ENCODE measurements around the gene NUDT14. TPM values are rescaled to one million over a fixed set of nuclear protein-coding genes. Genes with fewer than 3 reads are reported as not detected.

The NUDT14 gene
- total and polyA plus RNA-seq, 12 donors: 4.1 to 55.8 (median 36.6) TPM

GRCh38 chr14:105223260-105223659 is 42.1 kb upstream of the NUDT14 start:
- peaks cover 0 to 11% of the 10 kb centered on the region in 2 donors for H3K4me1 ChIP-seq (replicated peaks in 1 of 2)
- DNase-seq: no peak
- 90 to 97% (median 95%) methylated on average over 16 of the region's 16 CpGs for WGBS, 4 donors
- no peaks in the 10 kb centered on the region for H3K27me3 ChIP-seq
- no peak overlapping the region for H3K27ac ChIP-seq
- intact Hi-C loops (cut with DNase I): no loop called here
- H3K36me3 ChIP-seq (replicated peaks in 1 of 2): peaks cover 0 to 50% of the 10 kb centered on the region in 2 donors
- H3K4me3 ChIP-seq: no peak overlapping the region
- TF ChIP-seq POLR2A (IDR thresholded peaks at IDR 0.05): no peak
- TF ChIP-seq, protein P1, sequence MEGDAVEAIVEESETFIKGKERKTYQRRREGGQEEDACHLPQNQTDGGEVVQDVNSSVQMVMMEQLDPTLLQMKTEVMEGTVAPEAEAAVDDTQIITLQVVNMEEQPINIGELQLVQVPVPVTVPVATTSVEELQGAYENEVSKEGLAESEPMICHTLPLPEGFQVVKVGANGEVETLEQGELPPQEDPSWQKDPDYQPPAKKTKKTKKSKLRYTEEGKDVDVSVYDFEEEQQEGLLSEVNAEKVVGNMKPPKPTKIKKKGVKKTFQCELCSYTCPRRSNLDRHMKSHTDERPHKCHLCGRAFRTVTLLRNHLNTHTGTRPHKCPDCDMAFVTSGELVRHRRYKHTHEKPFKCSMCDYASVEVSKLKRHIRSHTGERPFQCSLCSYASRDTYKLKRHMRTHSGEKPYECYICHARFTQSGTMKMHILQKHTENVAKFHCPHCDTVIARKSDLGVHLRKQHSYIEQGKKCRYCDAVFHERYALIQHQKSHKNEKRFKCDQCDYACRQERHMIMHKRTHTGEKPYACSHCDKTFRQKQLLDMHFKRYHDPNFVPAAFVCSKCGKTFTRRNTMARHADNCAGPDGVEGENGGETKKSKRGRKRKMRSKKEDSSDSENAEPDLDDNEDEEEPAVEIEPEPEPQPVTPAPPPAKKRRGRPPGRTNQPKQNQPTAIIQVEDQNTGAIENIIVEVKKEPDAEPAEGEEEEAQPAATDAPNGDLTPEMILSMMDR (IDR thresholded peaks at IDR 0.05): no peak
- H3K9me3 ChIP-seq (replicated peaks in 1 of 3): no peaks in the 10 kb centered on the region

DNA sequence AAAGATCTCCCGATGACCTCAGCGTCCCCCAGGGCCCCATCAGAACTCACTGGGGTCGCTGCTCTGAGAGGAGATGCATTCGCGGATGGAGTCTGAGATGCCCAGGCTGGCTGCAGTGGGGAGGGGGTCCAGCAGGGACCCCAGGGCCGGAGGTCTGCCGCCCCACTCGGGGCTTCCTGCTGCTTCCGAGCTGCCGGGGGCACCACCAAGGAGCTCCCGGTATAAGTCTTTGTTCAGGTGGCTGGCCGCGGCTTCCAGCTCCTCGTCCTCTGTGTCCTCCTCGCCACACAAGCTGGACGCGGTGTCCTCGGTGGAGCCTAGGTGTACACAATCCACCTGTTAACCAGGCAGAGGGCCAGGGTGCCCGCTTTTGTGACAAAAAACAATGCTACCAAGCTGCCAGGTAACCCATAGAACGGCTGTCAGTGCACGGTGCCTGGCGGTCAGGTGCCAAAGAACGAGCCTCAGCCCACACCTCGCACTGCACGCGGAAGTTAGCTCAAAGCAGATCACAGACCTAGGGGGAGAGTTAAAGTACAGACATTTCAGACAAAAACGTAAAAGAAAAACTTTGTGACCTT is 40.6 kb upstream of the NUDT14 start:
- Histone ChIP-seq H3K27me3 (no peaks in the 10 kb centered on the region), H3K9me3 (replicated peaks in 1 of 3) (no peaks in the 10 kb centered on the region), H3K4me3 (no peak overlapping the region), H3K27ac (no peak overlapping the region), H3K4me1 (replicated peaks in 1 of 2) (peaks cover 0 to 11% of the 10 kb centered on the region in 2 donors), H3K36me3 (replicated peaks in 1 of 2) (peaks cover 0 to 61% of the 10 kb centered on the region in 2 donors)
- intact Hi-C loops (cut with DNase I): no loop called here
- no peak for DNase-seq
- 83 to 94% (median 92%) methylated on average over 8 to 27 of the region's 27 CpGs for WGBS, 4 donors
- TF ChIP-seq POLR2A (IDR thresholded peaks at IDR 0.05): no peak
- TF ChIP-seq, protein P1 (IDR thresholded peaks at IDR 0.05): no peak

- Histone ChIP-seq H3K27ac (peak overlapping the region in 2 of 5 donors; percentile 15 to 63), H3K4me1 (replicated peaks in 1 of 2) (peaks cover 0 to 11% of the 10 kb centered on the region in 2 donors), H3K27me3 (no peaks in the 10 kb centered on the region), H3K4me3 (no peak overlapping the region), H3K36me3 (replicated peaks in 1 of 2) (peaks cover 0 to 57% of the 10 kb centered on the region in 2 donors), H3K9me3 (replicated peaks in 1 of 3) (no peaks in the 10 kb centered on the region)
- TF ChIP-seq, protein P1 (IDR thresholded peaks at IDR 0.05): no peak
- no peak for TF ChIP-seq POLR2A (IDR thresholded peaks at IDR 0.05)
- 55 to 76% (median 71%) methylated on average over 5 to 29 of the region's 29 CpGs for WGBS, 4 donors
- intact Hi-C loops (cut with DNase I): no loop called here
- peak in 6 of 7 donors; percentile 37 to 71 (median 54) for DNase-seq
Measured at GRCh38 chr14:105220699-105221597, 39.8 kb upstream of the NUDT14 start.

DNA sequence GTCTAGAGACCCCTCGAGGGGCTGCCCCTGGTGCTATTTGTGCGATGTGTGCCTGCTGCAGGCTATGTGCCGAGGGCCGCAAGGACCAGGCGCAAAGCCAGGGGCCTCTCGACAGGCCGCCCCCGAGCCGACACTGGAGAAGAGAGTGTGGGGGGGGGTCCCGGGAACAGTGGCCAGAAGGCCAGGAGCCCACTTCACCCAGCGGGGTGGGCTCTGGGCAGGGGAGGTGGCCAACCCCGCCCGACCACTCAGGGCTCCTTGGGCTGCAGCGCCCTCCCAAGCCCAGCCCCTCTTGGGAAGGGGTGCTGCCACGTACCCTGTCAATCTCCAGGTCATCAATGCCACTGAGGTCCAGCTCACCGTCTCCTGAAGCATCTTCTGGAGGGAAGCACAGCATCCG is 38.6 kb upstream of the NUDT14 start:
- DNase-seq: no peak
- Histone ChIP-seq H3K4me1 (replicated peaks in 1 of 2) (peaks cover 0 to 11% of the 10 kb centered on the region in 2 donors), H3K36me3 (replicated peaks in 1 of 2) (peaks cover 0 to 51% of the 10 kb centered on the region in 2 donors), H3K27me3 (no peaks in the 10 kb centered on the region), H3K27ac (no peak overlapping the region), H3K9me3 (replicated peaks in 1 of 3) (no peaks in the 10 kb centered on the region), H3K4me3 (no peak overlapping the region)
- intact Hi-C loops (cut with DNase I): no loop called here
- WGBS, 4 donors: 89 to 100% (median 92%) methylated on average over 7 to 17 of the region's 17 CpGs
- no peak for TF ChIP-seq POLR2A (IDR thresholded peaks at IDR 0.05)
- TF ChIP-seq, protein P1 (IDR thresholded peaks at IDR 0.05): no peak
